Prostate gland (tissue), 2 donors: ENCODE data around the gene NKRF.

Experiments used
- POLR2AphosphoS5 ChIP-seq: sonication (generic); formaldehyde crosslinking; IDR thresholded peaks from one replicate; pipeline ENCODE4 v1.6.1; 2017; ENCODE audit warnings: antibody characterized with exemption
- TF ChIP-seq, protein P1 (sequence below), 4 experiments: fragments of 200-600 bp in 2 of 4; fragments of 450-650 bp in 2 of 4; sonication (generic) in 2 of 4; IDR thresholded peaks; 1 replicate in 3 of 4; 2 replicates in 1 of 4; pipeline ENCODE4 v1.5.1; 2016 to 2019; ENCODE audit warnings: antibody characterized with exemption in 4 of 4, mild to moderate bottlenecking in 2 of 4, moderate library complexity in 2 of 4

- TF ChIP-seq, protein P1, sequence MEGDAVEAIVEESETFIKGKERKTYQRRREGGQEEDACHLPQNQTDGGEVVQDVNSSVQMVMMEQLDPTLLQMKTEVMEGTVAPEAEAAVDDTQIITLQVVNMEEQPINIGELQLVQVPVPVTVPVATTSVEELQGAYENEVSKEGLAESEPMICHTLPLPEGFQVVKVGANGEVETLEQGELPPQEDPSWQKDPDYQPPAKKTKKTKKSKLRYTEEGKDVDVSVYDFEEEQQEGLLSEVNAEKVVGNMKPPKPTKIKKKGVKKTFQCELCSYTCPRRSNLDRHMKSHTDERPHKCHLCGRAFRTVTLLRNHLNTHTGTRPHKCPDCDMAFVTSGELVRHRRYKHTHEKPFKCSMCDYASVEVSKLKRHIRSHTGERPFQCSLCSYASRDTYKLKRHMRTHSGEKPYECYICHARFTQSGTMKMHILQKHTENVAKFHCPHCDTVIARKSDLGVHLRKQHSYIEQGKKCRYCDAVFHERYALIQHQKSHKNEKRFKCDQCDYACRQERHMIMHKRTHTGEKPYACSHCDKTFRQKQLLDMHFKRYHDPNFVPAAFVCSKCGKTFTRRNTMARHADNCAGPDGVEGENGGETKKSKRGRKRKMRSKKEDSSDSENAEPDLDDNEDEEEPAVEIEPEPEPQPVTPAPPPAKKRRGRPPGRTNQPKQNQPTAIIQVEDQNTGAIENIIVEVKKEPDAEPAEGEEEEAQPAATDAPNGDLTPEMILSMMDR (IDR thresholded peaks at IDR 0.05) = no peak
- TF ChIP-seq POLR2AphosphoS5 = no peak
Measured at GRCh38 chrX:119635179-119635578, 29.0 kb upstream of the NKRF start.
